H9 (cell line): ENCODE results near the gene RAI2. TPM values are rescaled to one million over a fixed set of nuclear protein-coding genes. Genes with fewer than 3 reads are reported as not detected.

ENCODE experiments used
- DNase-seq: peaks from one replicate; pipeline ENCODE4 v3.0.0-alpha.2; 2017
- H2AFZ ChIP-seq: one replicate; pipeline ENCODE4 v1.6.1; 2013; ENCODE audit warnings: mild to moderate bottlenecking, low read length, control low read depth, moderate library complexity
- H2AK5ac ChIP-seq: 2 replicates; pipeline ENCODE4 v1.6.1; 2013; ENCODE audit warnings: low read length, control low read depth, mixed read lengths; ENCODE audit not compliant: insufficient read length
- H2BK120ac ChIP-seq: one replicate; pipeline ENCODE4 v1.6.1; 2013; ENCODE audit warnings: low read depth, mild to moderate bottlenecking, low read length, control low read depth, inconsistent platforms; ENCODE audit not compliant: poor library complexity, severe bottlenecking
- H2BK12ac ChIP-seq: 2 replicates; pipeline ENCODE4 v1.6.1; 2013; ENCODE audit warnings: low read length, control low read depth, mixed read lengths, low read depth; ENCODE audit not compliant: insufficient read length
- H2BK15ac ChIP-seq: 2 replicates; pipeline ENCODE4 v1.6.1; 2013; ENCODE audit warnings: low read depth, low read length, control low read depth
- H2BK20ac ChIP-seq: one replicate; pipeline ENCODE4 v1.6.1; 2013; ENCODE audit warnings: low read depth, mild to moderate bottlenecking, low read length, control low read depth, inconsistent platforms; ENCODE audit not compliant: poor library complexity, severe bottlenecking
- H2BK5ac ChIP-seq: 2 replicates; pipeline ENCODE4 v1.6.1; 2013; ENCODE audit warnings: low read length, control low read depth, mixed read lengths; ENCODE audit not compliant: insufficient read length
- H3K14ac ChIP-seq: 2 replicates; pipeline ENCODE4 v1.6.1; 2013; ENCODE audit warnings: low read length, control low read depth; ENCODE audit not compliant: insufficient read depth
- H3K18ac ChIP-seq: 2 replicates; pipeline ENCODE4 v1.6.1; 2013; ENCODE audit warnings: low read depth, mild to moderate bottlenecking, mixed read lengths, low read length, control low read depth; ENCODE audit not compliant: insufficient read length
- H3K23ac ChIP-seq: 2 replicates; pipeline ENCODE4 v1.6.1; 2013; ENCODE audit warnings: low read length, control low read depth, mixed read lengths, low read depth; ENCODE audit not compliant: insufficient read length
- H3K23me2 ChIP-seq: 2 replicates; pipeline ENCODE4 v1.6.1; 2013; ENCODE audit warnings: low read depth, mild to moderate bottlenecking, mixed read lengths, low read length, control low read depth; ENCODE audit not compliant: insufficient read length, poor library complexity, severe bottlenecking
- H3K27ac ChIP-seq: 2 replicates; pipeline ENCODE4 v1.5.1; 2013; ENCODE audit warnings: low read length, control low read depth, mixed read lengths, low read depth; ENCODE audit not compliant: insufficient read length
- H3K27me3 ChIP-seq: 2 replicates; pipeline ENCODE4 v1.6.1; 2013; ENCODE audit warnings: low read length, control low read depth, inconsistent platforms; ENCODE audit not compliant: insufficient read depth
- H3K4ac ChIP-seq: 2 replicates; pipeline ENCODE4 v1.6.1; 2013; ENCODE audit warnings: low read depth, mild to moderate bottlenecking, control low read depth, inconsistent platforms, low read length, moderate library complexity
- H3K4me1 ChIP-seq: 2 replicates; pipeline ENCODE4 v1.6.1; 2013; ENCODE audit warnings: low read length, control low read depth, inconsistent platforms; ENCODE audit not compliant: insufficient read depth
- H3K4me2 ChIP-seq: 2 replicates; pipeline ENCODE4 v1.6.1; 2013; ENCODE audit warnings: low read length, control low read depth, mixed read lengths; ENCODE audit not compliant: insufficient read length, insufficient read depth
- H3K56ac ChIP-seq: 2 replicates; pipeline ENCODE4 v1.6.1; 2013; ENCODE audit warnings: low read depth, mild to moderate bottlenecking, mixed read lengths, low read length, control low read depth; ENCODE audit not compliant: insufficient read length
- H3K79me1 ChIP-seq: 2 replicates; pipeline ENCODE4 v1.6.1; 2013; ENCODE audit warnings: low read depth, mild to moderate bottlenecking, moderate library complexity, low read length, control low read depth, inconsistent platforms; ENCODE audit not compliant: insufficient read depth, poor library complexity, severe bottlenecking
- H3K79me2 ChIP-seq: 2 replicates; pipeline ENCODE4 v1.6.1; 2013; ENCODE audit warnings: low read length, control low read depth, inconsistent platforms; ENCODE audit not compliant: insufficient read depth
- H3K9ac ChIP-seq: 2 replicates; pipeline ENCODE4 v1.6.1; 2013; ENCODE audit warnings: low read length, control low read depth, mixed read lengths; ENCODE audit not compliant: insufficient read length; ENCODE audit errors: extremely low read depth
- H3K9me3 ChIP-seq: one replicate; pipeline ENCODE4 v1.6.1; 2013; ENCODE audit warnings: low read depth, low read length, inconsistent platforms; ENCODE audit not compliant: control insufficient read depth
- H3T11ph ChIP-seq: one replicate; pipeline ENCODE4 v1.6.1; 2013; ENCODE audit warnings: mild to moderate bottlenecking, low read length, control low read depth, inconsistent platforms
- H4K20me1 ChIP-seq: one replicate; pipeline ENCODE4 v1.6.1; 2013; ENCODE audit not compliant: control insufficient read depth, insufficient read length, insufficient read depth
- H4K5ac ChIP-seq: 2 replicates; pipeline ENCODE4 v1.6.1; 2013; ENCODE audit warnings: low read depth, mild to moderate bottlenecking, mixed read lengths, low read length, control low read depth; ENCODE audit not compliant: insufficient read length
- H4K8ac ChIP-seq: replicated peaks from 2 replicates; pipeline ENCODE4 v1.6.1; 2013; ENCODE audit warnings: low read length, control low read depth, mixed read lengths, low read depth; ENCODE audit not compliant: insufficient read length
- H4K91ac ChIP-seq: 2 replicates; pipeline ENCODE4 v1.6.1; 2013; ENCODE audit warnings: low read depth, mild to moderate bottlenecking, moderate library complexity, mixed read lengths, low read length, control low read depth; ENCODE audit not compliant: insufficient read length
- H3K27ac Mint-ChIP-seq, 3 experiments: 2 replicates in 2 of 3; 3 replicates in 1 of 3; pipeline ENCODE4 v1.8.0; 2020 to 2021; ENCODE audit warnings: mixed read lengths in 3 of 3, mild to moderate bottlenecking in 1 of 3, moderate library complexity in 1 of 3
- H3K27me3 Mint-ChIP-seq: 2 replicates; pipeline ENCODE4 v1.8.0; 2021; ENCODE audit warnings: low read depth, mild to moderate bottlenecking, moderate library complexity, mixed read lengths
- H3K36me3 Mint-ChIP-seq, 3 experiments: 2 replicates in 2 of 3; 3 replicates in 1 of 3; pipeline ENCODE4 v1.8.0; 2020 to 2021; ENCODE audit warnings: low read depth in 3 of 3, mixed read lengths in 3 of 3; ENCODE audit not compliant: insufficient read depth in 1 of 3
- H3K4me1 Mint-ChIP-seq, 2 experiments: 2 replicates each; pipeline ENCODE4 v1.8.0; 2020; ENCODE audit warnings: mixed read lengths in 2 of 2
- H3K4me3 Mint-ChIP-seq, 2 experiments: 2 replicates in 1 of 2; 3 replicates in 1 of 2; pipeline ENCODE4 v1.8.0; 2020 to 2021; ENCODE audit warnings: mild to moderate bottlenecking in 2 of 2, mixed read lengths in 2 of 2, moderate library complexity in 1 of 2
- H3K9me3 Mint-ChIP-seq, 2 experiments: 2 replicates in 1 of 2; 3 replicates in 1 of 2; pipeline ENCODE4 v1.8.0; 2020; ENCODE audit warnings: mild to moderate bottlenecking in 2 of 2, mixed read lengths in 2 of 2, moderate library complexity in 1 of 2
- WGBS: extraction: QIAGEN DNeasy Blood & Tissue Kit; methylation state at CpG from one replicate; pipeline ENCODE4 v1.1.7; 2013; ENCODE audit warnings: missing lambda C conversion rate, low lambda C conversion rate, mixed read lengths; ENCODE audit not compliant: insufficient read length; ENCODE audit errors: extremely low coverage; 5-methylcytosine and 5-hydroxymethylcytosine counted together
- total RNA-seq: library from RNA; stranded (reverse); gene quantifications from 2 replicates; pipeline ENCODE4 v1.2.1, GENCODE V29; 2021
- TF ChIP-seq, protein P1 (sequence below): fragments of 200-600 bp; sonication (generic); conservative IDR thresholded peaks from 3 replicates; pipeline ENCODE4 v1.8.0; 2021; ENCODE audit warnings: antibody characterized with exemption, mild to moderate bottlenecking

The RAI2 gene
- total RNA-seq, 1 experiment from 2014 or later = 0.72 TPM

DNA sequence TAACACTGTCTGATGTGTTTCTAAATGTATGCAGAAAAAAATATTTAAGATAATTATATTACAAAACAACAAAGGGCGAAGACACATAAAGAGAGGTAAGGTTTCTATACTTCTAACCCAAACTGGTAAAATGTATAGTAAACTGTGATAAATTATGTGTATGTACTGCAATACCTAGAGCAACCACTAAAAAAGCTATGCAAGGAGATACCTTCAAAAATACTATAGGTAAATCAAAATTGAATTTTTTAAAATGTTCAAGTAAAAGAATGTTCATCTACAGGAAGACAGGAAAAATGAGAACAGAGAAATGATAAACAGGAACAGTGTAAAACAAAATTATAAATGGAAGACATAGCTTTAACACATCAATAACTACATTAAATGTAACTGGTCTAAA, 27.3 kb upstream of the RAI2 start:
- DNase-seq = no peak
- Histone ChIP-seq H3K18ac (no peak overlapping the region), H3K79me1 (no peaks in the 10 kb centered on the region), H3K4me2 (no peak overlapping the region), H2BK15ac (no peak overlapping the region), H3K9me3 (peaks cover 28% of the 10 kb centered on the region), H3K79me2 (no peaks in the 10 kb centered on the region), H3K23ac (no peak overlapping the region), H3K23me2 (no peaks in the 10 kb centered on the region), H2BK20ac (no peak overlapping the region), H2AK5ac (no peak overlapping the region), H3K56ac (no peak overlapping the region), H3K4ac (no peak overlapping the region), H3K27me3 (no peaks in the 10 kb centered on the region), H3K27ac (no peak overlapping the region), H4K8ac (no peak overlapping the region), H3K9ac (no peak overlapping the region), H4K5ac (no peak overlapping the region), H3K14ac (no peak overlapping the region), H2AFZ (no peak overlapping the region), H3T11ph (no peak overlapping the region), H4K20me1 (no peaks in the 10 kb centered on the region), H3K4me1 (no peaks in the 10 kb centered on the region), H4K91ac (no peak overlapping the region), H2BK12ac (no peak overlapping the region), H2BK5ac (no peak overlapping the region), H2BK120ac (no peak overlapping the region)
- H3K9me3 Mint-ChIP-seq = peaks cover 61 to 72% of the 10 kb centered on the region in 2 experiments
- peaks cover 0 to 2% (median 0%) of the 10 kb centered on the region in 3 experiments; a peak in 1 of 7 replicates for H3K36me3 Mint-ChIP-seq
- TF ChIP-seq, protein P1, sequence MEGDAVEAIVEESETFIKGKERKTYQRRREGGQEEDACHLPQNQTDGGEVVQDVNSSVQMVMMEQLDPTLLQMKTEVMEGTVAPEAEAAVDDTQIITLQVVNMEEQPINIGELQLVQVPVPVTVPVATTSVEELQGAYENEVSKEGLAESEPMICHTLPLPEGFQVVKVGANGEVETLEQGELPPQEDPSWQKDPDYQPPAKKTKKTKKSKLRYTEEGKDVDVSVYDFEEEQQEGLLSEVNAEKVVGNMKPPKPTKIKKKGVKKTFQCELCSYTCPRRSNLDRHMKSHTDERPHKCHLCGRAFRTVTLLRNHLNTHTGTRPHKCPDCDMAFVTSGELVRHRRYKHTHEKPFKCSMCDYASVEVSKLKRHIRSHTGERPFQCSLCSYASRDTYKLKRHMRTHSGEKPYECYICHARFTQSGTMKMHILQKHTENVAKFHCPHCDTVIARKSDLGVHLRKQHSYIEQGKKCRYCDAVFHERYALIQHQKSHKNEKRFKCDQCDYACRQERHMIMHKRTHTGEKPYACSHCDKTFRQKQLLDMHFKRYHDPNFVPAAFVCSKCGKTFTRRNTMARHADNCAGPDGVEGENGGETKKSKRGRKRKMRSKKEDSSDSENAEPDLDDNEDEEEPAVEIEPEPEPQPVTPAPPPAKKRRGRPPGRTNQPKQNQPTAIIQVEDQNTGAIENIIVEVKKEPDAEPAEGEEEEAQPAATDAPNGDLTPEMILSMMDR = no peak; the same call in 1 of the 3 replicates
- H3K4me3 Mint-ChIP-seq = no peak overlapping the region
- H3K27ac Mint-ChIP-seq = no peak overlapping the region
- WGBS = no CpG with 5 or more reads among the region's 1 CpG
- peaks cover 30% of the 10 kb centered on the region for H3K27me3 Mint-ChIP-seq
- H3K4me1 Mint-ChIP-seq = no peaks in the 10 kb centered on the region
